ENCODE results near the gene LACTB.

GRCh38 chr15:63088533-63089245 lies 33.0 kb upstream of the LACTB start:
- TF ChIP-seq BHLHE40 (IDR thresholded peaks at IDR 0.05; ENCODE audit: low read depth, low read length) (no peak), RCOR1 (IDR thresholded peaks at IDR 0.05; ENCODE audit: insufficient replicate concordance, low read length) (no peak), NFE2L2 (IDR thresholded peaks at IDR 0.05; ENCODE audit: low read depth, low read length) (no peak), POLR2A (IDR thresholded peaks at IDR 0.05; ENCODE audit: low read depth, low read length) (no peak), CTCF (conservative IDR thresholded peaks at IDR 0.05; ENCODE audit: low read depth, low read length) (no peak), CHD1 (IDR thresholded peaks at IDR 0.05; ENCODE audit: low read depth, low read length) (no peak), RAD21 (IDR thresholded peaks at IDR 0.05; ENCODE audit: low read length) (no peak), USF2 (IDR thresholded peaks at IDR 0.05; ENCODE audit: low read depth, low read length) (no peak), SMC3 (IDR thresholded peaks at IDR 0.05; ENCODE audit: low read depth, low read length) (no peak), ELK1 (IDR thresholded peaks at IDR 0.05; ENCODE audit: borderline replicate concordance, low read depth, low read length) (no peak)

Measured in IMR-90 (cell line).